Adrenal gland (tissue), 12 donors: ENCODE measurements around the gene PIWIL4. TPM values are rescaled to one million over a fixed set of nuclear protein-coding genes. Genes with fewer than 3 reads are reported as not detected.

Source experiments
- DNase-seq, 7 donors: peaks; one replicate each; pipeline ENCODE4 v3.0.0-alpha.2; 2019 to 2020
- H3K27ac ChIP-seq, 5 donors: fragments of 200-600 bp; sonication (generic) in 4 of 5; 1 replicate in 3 of 5; 2 replicates in 2 of 5; pipeline versions ENCODE4 v1.5.1 to v1.8.0; 2016 to 2020; ENCODE audit warnings: mild to moderate bottlenecking in 1 of 5
- H3K27me3 ChIP-seq: fragments of 200-600 bp; 2 replicates; pipeline ENCODE4 v1.8.0; 2021
- H3K36me3 ChIP-seq, 2 donors: fragments of 200-600 bp; replicated peaks in 1 of 2; 1 replicate in 1 of 2; 2 replicates in 1 of 2; pipeline versions ENCODE4 v1.5.1 to v1.8.0; 2018 to 2022
- H3K4me1 ChIP-seq, 2 donors: fragments of 200-600 bp; replicated peaks in 1 of 2; 1 replicate in 1 of 2; 2 replicates in 1 of 2; pipeline versions ENCODE4 v1.5.1 to v1.8.0; 2018 to 2021
- H3K4me3 ChIP-seq, 4 donors: fragments of 200-600 bp; sonication (generic) in 3 of 4; one replicate each; pipeline ENCODE4 v1.5.1; 2016 to 2018
- H3K9me3 ChIP-seq, 3 donors: fragments of 200-600 bp; sonication (generic) in 1 of 3; replicated peaks in 1 of 3; 1 replicate in 2 of 3; 2 replicates in 1 of 3; pipeline versions ENCODE4 v1.5.1 to v1.8.0; 2016 to 2021
- POLR2A ChIP-seq, 2 donors: fragments of 450-650 bp; IDR thresholded peaks; one replicate each; pipeline ENCODE4 v1.6.1; 2017; ENCODE audit warnings: antibody characterized with exemption in 2 of 2, mild to moderate bottlenecking in 2 of 2, moderate library complexity in 1 of 2
- WGBS, 4 donors: extraction: QIAGEN DNeasy Blood & Tissue Kit in 2 of 4; methylation state at CpG; one replicate each; pipeline versions ENCODE4 v1.1.5 to v1.1.7; 2013 to 2017; 5-methylcytosine and 5-hydroxymethylcytosine counted together
- intact Hi-C, 2 donors: fragments of 100-400 bp; cut with DNase I; formaldehyde crosslinking; loops; one replicate each; pipeline versions ENCODE4 v1.14.1 to v1.15.0; 2022 to 2023
- polyA plus RNA-seq, 3 donors: library from polyadenylated mRNA; stranded (reverse); fragments of 200-250 nt in 2 of 3; fragments of 350-450 nt in 1 of 3; fragmentation: Illumina TruSeq in 1 of 3; extraction: RNeasy Lipid Tissue Mini Kit (QIAGEN cat#74804) in 1 of 3; gene quantifications; one replicate each; pipeline ENCODE4 v1.2.3, GENCODE V29; 2013 to 2014
- total RNA-seq, 9 donors: library from RNA; depleted of rRNA in 4 of 9; stranded (reverse); fragments of >200 nt in 4 of 9; fragments of 120-200 nt in 1 of 9; fragmentation: NEBNext Ultra II Directional in 1 of 9; extraction: Animal tissue kit (Norgen Biotek cat#: 25700) in 1 of 9; gene quantifications; one replicate each; pipeline versions ENCODE4 v1.1.0 to v1.2.4, GENCODE V29; 2013 to 2023
- TF ChIP-seq, protein P1 (sequence below), 6 experiments: fragments of 450-650 bp in 4 of 6; fragments of 200-600 bp in 2 of 6; sonication (generic) in 1 of 6; IDR thresholded peaks; 1 replicate in 5 of 6; 2 replicates in 1 of 6; pipeline versions ENCODE4 v1.5.1 to v1.8.0; 2016 to 2021; ENCODE audit warnings: antibody characterized with exemption in 6 of 6, mild to moderate bottlenecking in 2 of 6, moderate library complexity in 1 of 6
- donor health status: healthy with polysubstance abuse.
- donor health status: Bipolar disorder and iron deficiency.
- donor health status: DM: yes; HTN: yes; CAD: no.
- donor health status: DM: no; HTN: no; CAD: no.
- donor health status: DM: no; HTN: no; CAD: no.
- donor health status: DM: yes; HTN: yes; CAD: no.

The PIWIL4 gene
- total and polyA plus RNA-seq, 12 donors: 0.12 to 3.0 (median 1.6) TPM

DNA sequence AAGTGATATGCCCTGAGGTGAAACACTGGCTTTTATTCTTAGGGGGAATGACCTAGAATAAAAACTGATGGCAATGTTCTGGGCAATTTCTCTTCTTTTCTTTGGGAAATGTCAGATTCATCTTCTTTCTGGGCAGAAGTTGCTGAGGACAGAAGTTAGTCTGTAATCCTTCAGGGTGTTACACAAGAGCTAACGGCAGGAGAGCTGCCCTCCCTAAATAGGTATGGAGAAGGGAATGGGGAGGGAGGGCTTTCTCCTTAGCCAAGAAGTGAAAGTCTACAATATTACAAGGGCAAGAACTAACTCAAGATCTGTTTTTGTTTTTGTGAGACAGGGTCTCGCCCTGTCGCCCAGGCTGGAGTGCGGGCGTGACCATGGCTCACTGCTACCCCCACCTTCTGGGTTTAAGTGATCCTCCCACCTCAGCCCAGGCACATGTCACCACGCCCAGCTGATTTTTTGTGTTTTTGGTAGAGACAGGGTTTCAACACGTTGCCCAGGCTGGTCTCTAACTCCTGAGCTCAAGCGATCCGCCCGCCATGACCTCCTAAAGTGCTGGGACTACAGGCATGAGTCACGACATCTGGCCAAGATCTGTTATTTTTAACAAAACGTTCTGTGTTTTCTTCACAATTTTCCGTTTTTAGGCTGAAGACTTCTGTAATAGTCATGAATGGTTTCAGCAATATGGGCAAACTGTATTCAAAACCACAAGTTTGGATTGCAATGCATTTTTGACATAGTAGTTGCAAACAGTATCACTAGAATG, 7.2 kb downstream of the PIWIL4 start:
- Histone ChIP-seq H3K36me3 (no peaks in the 10 kb centered on the region), H3K4me3 (no peak overlapping the region), H3K27ac (no peak overlapping the region), H3K4me1 (no peaks in the 10 kb centered on the region), H3K9me3 (no peaks in the 10 kb centered on the region), H3K27me3 (no peaks in the 10 kb centered on the region)
- TF ChIP-seq, protein P1, sequence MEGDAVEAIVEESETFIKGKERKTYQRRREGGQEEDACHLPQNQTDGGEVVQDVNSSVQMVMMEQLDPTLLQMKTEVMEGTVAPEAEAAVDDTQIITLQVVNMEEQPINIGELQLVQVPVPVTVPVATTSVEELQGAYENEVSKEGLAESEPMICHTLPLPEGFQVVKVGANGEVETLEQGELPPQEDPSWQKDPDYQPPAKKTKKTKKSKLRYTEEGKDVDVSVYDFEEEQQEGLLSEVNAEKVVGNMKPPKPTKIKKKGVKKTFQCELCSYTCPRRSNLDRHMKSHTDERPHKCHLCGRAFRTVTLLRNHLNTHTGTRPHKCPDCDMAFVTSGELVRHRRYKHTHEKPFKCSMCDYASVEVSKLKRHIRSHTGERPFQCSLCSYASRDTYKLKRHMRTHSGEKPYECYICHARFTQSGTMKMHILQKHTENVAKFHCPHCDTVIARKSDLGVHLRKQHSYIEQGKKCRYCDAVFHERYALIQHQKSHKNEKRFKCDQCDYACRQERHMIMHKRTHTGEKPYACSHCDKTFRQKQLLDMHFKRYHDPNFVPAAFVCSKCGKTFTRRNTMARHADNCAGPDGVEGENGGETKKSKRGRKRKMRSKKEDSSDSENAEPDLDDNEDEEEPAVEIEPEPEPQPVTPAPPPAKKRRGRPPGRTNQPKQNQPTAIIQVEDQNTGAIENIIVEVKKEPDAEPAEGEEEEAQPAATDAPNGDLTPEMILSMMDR (IDR thresholded peaks at IDR 0.05): no peak
- TF ChIP-seq POLR2A (IDR thresholded peaks at IDR 0.05): no peak
- intact Hi-C loops: no loop called here
- 68 to 78% (median 76%) methylated on average over 13 of the region's 13 CpGs for WGBS, 4 donors
- no peak for DNase-seq

- no peaks in the 10 kb centered on the region for H3K9me3 ChIP-seq
- 78 to 82% (median 81%) methylated on average over 5 of the region's 5 CpGs for whole genome bisulfite sequencing, 4 donors
- no peak overlapping the region for H3K4me3 ChIP-seq
- H3K4me1 ChIP-seq: no peaks in the 10 kb centered on the region
- H3K27me3 ChIP-seq: no peaks in the 10 kb centered on the region
- no peak overlapping the region for H3K27ac ChIP-seq
- DNase-seq: no peak
- TF ChIP-seq POLR2A (IDR thresholded peaks at IDR 0.05): no peak
- TF ChIP-seq, protein P1 (IDR thresholded peaks at IDR 0.05): no peak
- intact Hi-C loops: no loop called here
- no peaks in the 10 kb centered on the region for H3K36me3 ChIP-seq
These were observed 9.1 kb downstream of the PIWIL4 start for GRCh38 chr11:94576306-94576705.

DNA sequence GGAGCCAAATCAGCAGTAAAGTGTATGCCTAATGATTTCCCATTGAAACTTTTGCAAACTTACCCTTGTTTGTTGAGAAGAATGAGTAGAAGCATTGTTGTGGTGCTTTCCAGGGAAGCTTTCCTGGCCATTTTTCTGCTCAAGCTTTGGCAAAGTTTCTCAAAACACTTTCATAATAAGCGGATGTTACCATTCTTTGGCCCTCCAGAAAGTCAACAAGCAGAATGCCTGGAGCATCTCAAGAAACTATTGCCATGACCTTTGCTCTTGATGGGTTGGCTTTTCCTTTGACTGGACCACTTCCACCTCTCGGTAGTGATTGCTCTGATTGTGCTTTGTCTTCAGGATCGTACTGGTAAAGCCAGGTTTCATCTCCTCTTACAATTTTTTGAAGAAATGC, 10.7 kb downstream of the PIWIL4 start:
- Histone ChIP-seq H3K4me1 (no peaks in the 10 kb centered on the region), H3K27ac (no peak overlapping the region), H3K9me3 (no peaks in the 10 kb centered on the region), H3K27me3 (no peaks in the 10 kb centered on the region), H3K4me3 (no peak overlapping the region), H3K36me3 (no peaks in the 10 kb centered on the region)
- no peak for TF ChIP-seq POLR2A (IDR thresholded peaks at IDR 0.05)
- TF ChIP-seq, protein P1 (IDR thresholded peaks at IDR 0.05): no peak
- DNase-seq: no peak
- WGBS, 4 donors: 75 to 90% (median 84%) methylated on average over 3 of the region's 3 CpGs
- intact Hi-C loops: no loop called here

GRCh38 chr11:94581926-94582325, 14.8 kb downstream of the PIWIL4 start:
- Histone ChIP-seq H3K27ac (no peak overlapping the region), H3K4me3 (no peak overlapping the region), H3K27me3 (no peaks in the 10 kb centered on the region), H3K9me3 (no peaks in the 10 kb centered on the region), H3K4me1 (no peaks in the 10 kb centered on the region), H3K36me3 (no peaks in the 10 kb centered on the region)
- no peak for TF ChIP-seq POLR2A (IDR thresholded peaks at IDR 0.05)
- TF ChIP-seq, protein P1 (IDR thresholded peaks at IDR 0.05): no peak
- no peak for DNase-seq
- intact Hi-C loops: no loop called here
- 0 to 93% (median 79%) methylated on average over 1 of the region's 1 CpG for WGBS, 4 donors
